Umbilical cord (tissue), 2 donors: ENCODE data around the gene STX19. TPM values are rescaled to one million over a fixed set of nuclear protein-coding genes. Genes with fewer than 3 reads are reported as not detected.

Experiments used
- DNase-seq: peaks from one replicate; pipeline ENCODE4 v3.0.0-alpha.2; 2015; ENCODE audit warnings: low spot score
- total RNA-seq: library from RNA; depleted of rRNA; stranded (reverse); fragments of >200 nt; gene quantifications from one replicate; pipeline ENCODE4 v1.2.3, GENCODE V29; 2014; ENCODE audit warnings: low replicate concordance; ENCODE audit not compliant: insufficient read depth

Gene STX19
- total RNA-seq, 1 donor from 2014 or later, result 9.4 TPM

- DNase-seq, result no peak
Observed at GRCh38 chr3:94036909-94037507, 8.6 kb upstream of the STX19 start.

GRCh38 chr3:94026623-94027022 is 1.8 kb downstream of the STX19 start:
- DNase-seq, result no peak

- no peak for DNase-seq
Observed at GRCh38 chr3:94024385-94024784, 4.0 kb downstream of the STX19 start.

GRCh38 chr3:94020293-94020692 is 8.1 kb downstream of the STX19 start:
- DNase-seq, result no peak

- no peak for DNase-seq
Observed at GRCh38 chr3:94019659-94020058, 8.7 kb downstream of the STX19 start.

GRCh38 chr3:94015025-94015424 is 13.4 kb downstream of the STX19 start:
- no peak for DNase-seq

- no peak for DNase-seq
Observed at GRCh38 chr3:94012185-94012584, 16.2 kb downstream of the STX19 start.

GRCh38 chr3:94011233-94011711 is 17.1 kb downstream of the STX19 start:
- no peak for DNase-seq

GRCh38 chr3:94009608-94010007 is 18.8 kb downstream of the STX19 start:
- DNase-seq, result no peak

- no peak for DNase-seq
Observed at GRCh38 chr3:94008253-94008652, 20.1 kb downstream of the STX19 start.

GRCh38 chr3:94004301-94004910 is 24.0 kb downstream of the STX19 start:
- peak; percentile 59 for DNase-seq

GRCh38 chr3:94001827-94002495 is 26.4 kb downstream of the STX19 start:
- no peak for DNase-seq

- DNase-seq, result no peak
Observed at GRCh38 chr3:94001191-94001590, 27.2 kb downstream of the STX19 start.

GRCh38 chr3:93994056-93994455 is 34.3 kb downstream of the STX19 start:
- DNase-seq, result no peak

GRCh38 chr3:93992207-93992606 is 36.2 kb downstream of the STX19 start:
- DNase-seq, result no peak

- no peak for DNase-seq
Observed at GRCh38 chr3:93991631-93992030, 36.8 kb downstream of the STX19 start.

GRCh38 chr3:93989241-93989640 is 39.2 kb downstream of the STX19 start:
- DNase-seq, result no peak

GRCh38 chr3:93988764-93989163 is 39.6 kb downstream of the STX19 start:
- DNase-seq, result no peak

GRCh38 chr3:93988283-93988682 is 40.1 kb downstream of the STX19 start:
- no peak for DNase-seq

- DNase-seq, result no peak
Observed at GRCh38 chr3:93984618-93985017, 43.8 kb downstream of the STX19 start.

GRCh38 chr3:93983408-93983807 is 45.0 kb downstream of the STX19 start:
- DNase-seq, result no peak

- DNase-seq, result no peak
Observed at GRCh38 chr3:93981649-93982048, 46.7 kb downstream of the STX19 start.
